A549 (cell line): ENCODE data around the gene SERINC5. TPM values are rescaled to one million over a fixed set of nuclear protein-coding genes. Genes with fewer than 3 reads are reported as not detected.

Source experiments
- ATAC-seq, 2 experiments: fragments of 200-7000 bp in 1 of 2; fragments of >200 bp in 1 of 2; cut with Nextera tagmentation in 1 of 2; cut with Tn5 transposase in 1 of 2; 3 replicates each; pipeline versions ENCODE4 v1.8.0 to v1.9.1; 2018 to 2020; ENCODE audit warnings: mild to moderate bottlenecking in 1 of 2, moderate library complexity in 1 of 2
- CTCF ChIA-PET: fragments of 300-600 bp; sonication (Branson Sonifier 250); formaldehyde crosslinking; extraction: SDS; loops from one replicate; lab custom pipeline; 2021; ENCODE audit warnings: antibody characterized with exemption, inconsistent platforms; lab: Yijun Ruan, JAX
- POLR2A ChIA-PET: fragments of 350-600 bp; formaldehyde crosslinking; extraction: SDS; loops from one replicate; lab custom pipeline; 2021; ENCODE audit warnings: antibody characterized with exemption, inconsistent platforms; lab: Yijun Ruan, JAX
- DNase-seq, 2 experiments: peaks; one replicate each; pipeline versions ENCODE4 v3.0.0 to v3.0.0-alpha.2; 2011 to 2016; ENCODE audit warnings: low read depth in 1 of 2, low spot score in 1 of 2
- FAIRE-seq: peaks from 2 replicates; lab custom pipeline; 2011; peaks lifted over from hg19 to GRCh38; lab: Jason Lieb, UNC
- H3K27ac ChIP-seq, 2 experiments: fragments of >200 bp; sonication (Bioruptor Twin); formaldehyde crosslinking; 3 replicates each; pipeline ENCODE4 v1.5.1; 2016 to 2017
- H3K4me1 ChIP-seq: fragments of >200 bp; sonication (Bioruptor Twin); formaldehyde crosslinking; 3 replicates; pipeline ENCODE4 v1.6.1; 2016
- H3K4me2 ChIP-seq: fragments of >200 bp; sonication (Bioruptor Twin); formaldehyde crosslinking; 3 replicates; pipeline ENCODE4 v1.6.1; 2016
- H3K4me3 ChIP-seq: fragments of >200 bp; sonication (Bioruptor Twin); formaldehyde crosslinking; 3 replicates; pipeline ENCODE4 v1.5.1; 2016
- H3K9me3 ChIP-seq: fragments of >200 bp; sonication (Bioruptor Twin); formaldehyde crosslinking; 3 replicates; pipeline ENCODE4 v1.6.1; 2016
- ATOH8 ChIP-seq: fragments of 250-450 bp; sonication (Bioruptor Pico); IDR thresholded peaks from 2 replicates; pipeline ENCODE4 v1.5.0; 2020; ENCODE audit warnings: low read depth, mild to moderate bottlenecking, moderate library complexity
- BCL3 ChIP-seq: fragments of >200 bp; sonication (Bioruptor Twin); formaldehyde crosslinking; IDR thresholded peaks from 3 replicates; pipeline ENCODE4 v1.6.1; 2016
- CBX2 ChIP-seq: fragments of 200-600 bp; sonication (generic); IDR thresholded peaks from 2 replicates; pipeline ENCODE4 v1.6.1; 2016; ENCODE audit warnings: low read depth, mild to moderate bottlenecking, borderline replicate concordance
- CBX8 ChIP-seq: fragments of 200-600 bp; sonication (generic); IDR thresholded peaks from 2 replicates; pipeline ENCODE4 v1.6.1; 2016
- CHD4 ChIP-seq: fragments of 200-600 bp; sonication (generic); IDR thresholded peaks from 2 replicates; pipeline ENCODE4 v1.6.1; 2016; ENCODE audit warnings: antibody characterized with exemption, mild to moderate bottlenecking, borderline replicate concordance
- CTCF ChIP-seq: fragments of >200 bp; sonication (Bioruptor Twin); formaldehyde crosslinking; IDR thresholded peaks from 3 replicates; pipeline ENCODE4 v1.5.1; 2016
- E2F6 ChIP-seq: IDR thresholded peaks from 2 replicates; pipeline ENCODE4 v1.6.1; 2012; ENCODE audit warnings: low read depth, borderline replicate concordance
- EHF ChIP-seq: fragments of 250-450 bp; sonication (Bioruptor Pico); IDR thresholded peaks from 2 replicates; pipeline ENCODE4 v1.5.0; 2020; ENCODE audit warnings: mild to moderate bottlenecking
- ESRRA ChIP-seq: fragments of 150-350 bp; IDR thresholded peaks from 2 replicates; pipeline ENCODE4 v1.6.1; 2014; ENCODE audit warnings: mild to moderate bottlenecking, low read length, borderline replicate concordance
- FOSB ChIP-seq: fragments of 250-450 bp; sonication (Bioruptor Pico); IDR thresholded peaks from 2 replicates; pipeline ENCODE4 v1.5.0; 2020; ENCODE audit warnings: mild to moderate bottlenecking, moderate library complexity
- HEYL ChIP-seq: fragments of 250-450 bp; sonication (Bioruptor Pico); IDR thresholded peaks from 2 replicates; pipeline ENCODE4 v1.8.0; 2021; ENCODE audit warnings: mild to moderate bottlenecking, moderate library complexity
- HOXA7 ChIP-seq: fragments of 250-450 bp; sonication (Bioruptor Pico); IDR thresholded peaks from 2 replicates; pipeline ENCODE4 v1.5.0; 2020; ENCODE audit warnings: mild to moderate bottlenecking, moderate library complexity
- KDM5A ChIP-seq: fragments of 200-600 bp; sonication (generic); IDR thresholded peaks from 2 replicates; pipeline ENCODE4 v1.6.1; 2016; ENCODE audit warnings: antibody characterized with exemption, mild to moderate bottlenecking
- NFE2L2 ChIP-seq: fragments of 150-350 bp; conservative IDR thresholded peaks from 2 replicates; pipeline ENCODE4 v1.6.1; 2014; ENCODE audit warnings: low read length
- PBX3 ChIP-seq: IDR thresholded peaks from 2 replicates; pipeline ENCODE4 v1.6.1; 2012
- POLR2A ChIP-seq: IDR thresholded peaks from 2 replicates; pipeline ENCODE4 v1.6.1; 2012; ENCODE audit warnings: mild to moderate bottlenecking, low read length
- RAD21 ChIP-seq, 2 experiments: fragments of >200 bp in 1 of 2; sonication (Bioruptor Twin) in 1 of 2; formaldehyde crosslinking in 1 of 2; IDR thresholded peaks in 1 of 2; conservative IDR thresholded peaks in 1 of 2; 2 replicates in 1 of 2; 3 replicates in 1 of 2; pipeline ENCODE4 v1.6.1; 2012 to 2018; ENCODE audit warnings: inconsistent platforms in 1 of 2
- RCOR1 ChIP-seq: fragments of 150-350 bp; IDR thresholded peaks from 2 replicates; pipeline ENCODE4 v1.6.1; 2014; ENCODE audit warnings: antibody characterized with exemption, low read length, low read depth
- REST ChIP-seq: fragments of 200-600 bp; sonication (generic); IDR thresholded peaks from 2 replicates; pipeline ENCODE4 v1.6.1; 2016; ENCODE audit warnings: antibody characterized with exemption, mild to moderate bottlenecking, moderate library complexity
- RFX5 ChIP-seq: fragments of 450-650 bp; IDR thresholded peaks from 2 replicates; pipeline ENCODE4 v1.7.1; 2014; ENCODE audit warnings: antibody characterized with exemption, mild to moderate bottlenecking, moderate library complexity
- SREBF2 ChIP-seq: fragments of 450-650 bp; IDR thresholded peaks from 2 replicates; pipeline ENCODE4 v1.6.1; 2014; ENCODE audit warnings: mild to moderate bottlenecking, moderate library complexity
- ZC3H11A ChIP-seq: fragments of 450-650 bp; IDR thresholded peaks from 2 replicates; pipeline ENCODE4 v1.6.1; 2014; ENCODE audit warnings: antibody characterized with exemption, mild to moderate bottlenecking
- ZFP36 ChIP-seq: fragments of 450-650 bp; IDR thresholded peaks from 2 replicates; pipeline ENCODE4 v1.6.1; 2014; ENCODE audit warnings: borderline replicate concordance; ENCODE audit not compliant: partially characterized antibody
- ZNF302 ChIP-seq: fragments of 250-450 bp; sonication (Bioruptor Pico); IDR thresholded peaks from 2 replicates; pipeline ENCODE4 v1.9.0; 2021; ENCODE audit warnings: inconsistent platforms, mild to moderate bottlenecking, moderate library complexity
- WGBS: methylation state at CpG from one replicate; pipeline ENCODE4 v1.1.6; 2017; ENCODE audit errors: missing lambda C conversion rate; 5-methylcytosine and 5-hydroxymethylcytosine counted together
- polyA plus RNA-seq, 4 experiments: library from polyadenylated mRNA; depleted of rRNA in 3 of 4; stranded (reverse); fragments of >200 nt; fragmentation: RNase III in 1 of 4; extraction: RNeasy Plus Mini Kit Qiagen cat#74134 plus additional on column Dnase treatment in 1 of 4; gene quantifications; 2 replicates in 3 of 4; 3 replicates in 1 of 4; pipeline ENCODE4 v1.2.3, GENCODE V29; 2011 to 2017

The SERINC5 gene
- polyA plus RNA-seq, 2 of the 4 experiments (the other 2 are of a cell fraction) = 7.0 to 13.4 TPM

GRCh38 chr5:80143491-80143890 lies 112.4 kb downstream of the SERINC5 start:
- FAIRE-seq = no peak
- Histone ChIP-seq H3K9me3 (no peaks in the 10 kb centered on the region), H3K4me1 (no peaks in the 10 kb centered on the region), H3K4me3 (no peak overlapping the region), H3K27ac (no peak overlapping the region), H3K4me2 (no peak overlapping the region)
- DNase-seq = no peak
- ATAC-seq = no peak
- 95% methylated on average over 13 of the region's 13 CpGs for WGBS
- no peak for TF ChIP-seq ZC3H11A
- TF ChIP-seq POLR2A = no peak
- no peak for TF ChIP-seq CTCF
- TF ChIP-seq ZNF302 = no peak
- TF ChIP-seq SREBF2 = no peak
- TF ChIP-seq ATOH8 (CRISPR knock-in tag) = no peak
- no peak for TF ChIP-seq BCL3
- ChIA-PET POLR2A (no interaction called here), CTCF (interaction anchor here (1.7 kb wide), 2 partner anchors 28 to 60 kb away, joined by 3 to 4 read pairs; no protein-coding TSS in a partner anchor)

- DNase-seq = no peak
- Histone ChIP-seq H3K4me2 (no peak overlapping the region), H3K4me1 (no peaks in the 10 kb centered on the region), H3K9me3 (no peaks in the 10 kb centered on the region)
- TF ChIP-seq ESRRA (no peak), RAD21 (conservative IDR thresholded peaks at IDR 0.05 in 1 of 2, IDR thresholded peaks at IDR 0.05 in 1 of 2) (no peak), CHD4 (no peak), ATOH8 (CRISPR knock-in tag) (no peak), PBX3 (no peak), HEYL (CRISPR knock-in tag) (no peak), ZC3H11A (no peak), CBX8 (no peak), KDM5A (no peak), RFX5 (no peak), E2F6 (no peak), REST (no peak), BCL3 (no peak), EHF (CRISPR knock-in tag) (no peak), ZFP36 (no peak), CBX2 (no peak), RCOR1 (no peak), NFE2L2 (no peak), HOXA7 (no peak), FOSB (no peak)
- TF ChIP-seq, all 56 proteins: peak for 0
- ATAC-seq = no peak
- ChIA-PET POLR2A (no interaction called here), CTCF (interaction anchor here (1.7 kb wide), 2 partner anchors 29 to 60 kb away, joined by 3 to 4 read pairs; no protein-coding TSS in a partner anchor)
- 75% methylated on average over 6 of the region's 6 CpGs for WGBS
- Histone ChIP-seq H3K27ac (no peak overlapping the region), H3K4me3 (no peak overlapping the region)
- no peak for FAIRE-seq
Measured at GRCh38 chr5:80142996-80143395, 112.9 kb downstream of the SERINC5 start.
